ENCODE measurements around the gene VSTM4. TPM values are rescaled to one million over a fixed set of nuclear protein-coding genes. Genes with fewer than 3 reads are reported as not detected.

The VSTM4 gene
- total RNA-seq, 1 experiment from 2014 or later: 0.07 TPM

DNA sequence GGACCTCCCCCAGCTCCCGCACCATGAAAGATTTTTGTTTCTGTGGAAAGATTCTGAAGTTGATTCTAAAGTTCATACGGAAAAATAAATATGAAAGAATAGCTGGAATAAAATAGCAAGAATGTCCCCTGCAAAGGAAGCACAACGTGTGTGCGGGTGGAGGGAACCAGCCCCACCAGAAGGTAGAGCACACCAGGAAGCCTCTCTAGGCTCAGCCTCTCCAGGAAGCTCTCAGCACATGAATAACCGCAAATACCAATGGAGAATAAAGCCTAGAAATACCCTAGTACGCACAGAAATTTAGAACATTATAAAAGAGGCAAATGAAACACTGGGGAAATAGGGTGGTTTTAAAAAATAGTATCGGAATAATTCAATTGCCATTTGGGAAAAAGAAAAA, 43.1 kb upstream of the VSTM4 start:
- Histone ChIP-seq H3K27me3 (ENCODE audit: insufficient read depth, low read length) (peaks cover 73% of the 10 kb centered on the region), H3K27ac (ENCODE audit: low read depth, low read length) (no peak overlapping the region), H3K9ac (ENCODE audit: low read length) (no peak overlapping the region), H3K9me3 (ENCODE audit: control insufficient read depth in 1 of 2, insufficient read depth in 1 of 2, low read depth in 1 of 2, low read length in 2 of 2) (no peaks in the 10 kb centered on the region), H3K4me1 (ENCODE audit: control insufficient read depth in 1 of 2, insufficient read depth in 2 of 2, low read length in 2 of 2) (no peaks in the 10 kb centered on the region), H3K36me3 (ENCODE audit: control insufficient read depth in 1 of 2, insufficient read depth in 2 of 2, low read length in 2 of 2) (no peaks in the 10 kb centered on the region), H3K79me2 (ENCODE audit: insufficient read depth, low read length) (no peaks in the 10 kb centered on the region), H2AFZ (ENCODE audit: low read depth, low read length, poor library complexity, severe bottlenecking) (no peak overlapping the region), H3K4me3 (replicated peaks in 1 of 2; ENCODE audit: low read depth in 1 of 2, low read length in 2 of 2) (no peak overlapping the region), H4K20me1 (ENCODE audit: insufficient read depth) (no peaks in the 10 kb centered on the region; the same call in 1 of the 2 replicates), H3K4me2 (ENCODE audit: low read length) (no peak overlapping the region), H3K9me2 (ENCODE audit: insufficient read depth) (no peaks in the 10 kb centered on the region)
- ATAC-seq (no peak), DNase-seq (ENCODE audit: low read depth, low spot score) (no peak)
- peak; percentile 66; the same call in 1 of the 2 replicates for TF ChIP-seq EZH2 (IDR thresholded peaks at IDR 0.05)
- TF ChIP-seq ELF1 (IDR thresholded peaks at IDR 0.05; ENCODE audit: borderline replicate concordance, low read depth): no peak
- ChIA-PET RAD21 (ENCODE audit: low non-redundant PET in 1 of 2, low total read pairs in 2 of 2, uncharacterized antibody in 2 of 2, unreplicated experiment in 2 of 2) (no interaction called here), POLR2A (no interaction called here), CTCF (no interaction called here)
- intact Hi-C loops (cut with micrococcal nuclease): no loop called here
- no TSS peak for BruUV-seq (replicated peaks)

DNA sequence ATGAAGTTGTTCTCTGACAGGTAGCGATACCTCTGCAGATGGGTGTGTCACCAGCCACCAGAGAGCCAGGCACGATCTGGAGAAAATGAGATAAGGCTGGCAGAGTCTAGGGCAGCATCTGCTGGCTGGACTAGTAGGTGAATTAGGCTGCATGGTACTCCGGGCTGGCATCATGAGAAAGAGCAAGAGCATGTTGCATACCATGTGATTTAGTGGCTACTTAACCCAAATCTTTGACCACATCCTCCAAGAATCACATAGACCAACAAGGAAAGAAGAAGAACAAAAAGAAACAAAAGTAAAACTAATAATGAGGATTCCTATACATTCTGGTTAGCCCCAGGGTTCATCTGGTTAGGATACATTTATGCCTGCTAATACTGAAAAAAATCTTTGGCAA, 41.9 kb upstream of the VSTM4 start:
- Histone ChIP-seq H3K4me3 (replicated peaks in 1 of 2; ENCODE audit: low read depth in 1 of 2, low read length in 2 of 2) (no peak overlapping the region), H3K79me2 (ENCODE audit: insufficient read depth, low read length) (no peaks in the 10 kb centered on the region), H3K9me2 (ENCODE audit: insufficient read depth) (no peaks in the 10 kb centered on the region), H3K9me3 (ENCODE audit: control insufficient read depth in 1 of 2, insufficient read depth in 1 of 2, low read depth in 1 of 2, low read length in 2 of 2) (no peaks in the 10 kb centered on the region), H3K27ac (ENCODE audit: low read depth, low read length) (no peak overlapping the region), H3K4me1 (ENCODE audit: control insufficient read depth in 1 of 2, insufficient read depth in 2 of 2, low read length in 2 of 2) (no peaks in the 10 kb centered on the region), H4K20me1 (ENCODE audit: insufficient read depth) (no peaks in the 10 kb centered on the region; the same call in 1 of the 2 replicates), H3K27me3 (ENCODE audit: insufficient read depth, low read length) (peaks cover 85% of the 10 kb centered on the region), H2AFZ (ENCODE audit: low read depth, low read length, poor library complexity, severe bottlenecking) (no peak overlapping the region), H3K36me3 (ENCODE audit: control insufficient read depth in 1 of 2, insufficient read depth in 2 of 2, low read length in 2 of 2) (no peaks in the 10 kb centered on the region), H3K4me2 (ENCODE audit: low read length) (no peak overlapping the region), H3K9ac (ENCODE audit: low read length) (no peak overlapping the region)
- TF ChIP-seq, protein P1, sequence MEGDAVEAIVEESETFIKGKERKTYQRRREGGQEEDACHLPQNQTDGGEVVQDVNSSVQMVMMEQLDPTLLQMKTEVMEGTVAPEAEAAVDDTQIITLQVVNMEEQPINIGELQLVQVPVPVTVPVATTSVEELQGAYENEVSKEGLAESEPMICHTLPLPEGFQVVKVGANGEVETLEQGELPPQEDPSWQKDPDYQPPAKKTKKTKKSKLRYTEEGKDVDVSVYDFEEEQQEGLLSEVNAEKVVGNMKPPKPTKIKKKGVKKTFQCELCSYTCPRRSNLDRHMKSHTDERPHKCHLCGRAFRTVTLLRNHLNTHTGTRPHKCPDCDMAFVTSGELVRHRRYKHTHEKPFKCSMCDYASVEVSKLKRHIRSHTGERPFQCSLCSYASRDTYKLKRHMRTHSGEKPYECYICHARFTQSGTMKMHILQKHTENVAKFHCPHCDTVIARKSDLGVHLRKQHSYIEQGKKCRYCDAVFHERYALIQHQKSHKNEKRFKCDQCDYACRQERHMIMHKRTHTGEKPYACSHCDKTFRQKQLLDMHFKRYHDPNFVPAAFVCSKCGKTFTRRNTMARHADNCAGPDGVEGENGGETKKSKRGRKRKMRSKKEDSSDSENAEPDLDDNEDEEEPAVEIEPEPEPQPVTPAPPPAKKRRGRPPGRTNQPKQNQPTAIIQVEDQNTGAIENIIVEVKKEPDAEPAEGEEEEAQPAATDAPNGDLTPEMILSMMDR (IDR thresholded peaks at IDR 0.05 in 2 of 3, conservative IDR thresholded peaks at IDR 0.05 in 1 of 3; ENCODE audit: borderline replicate concordance in 1 of 3, insufficient read depth in 1 of 3, low read depth in 2 of 3, low read length in 2 of 3): no peak
- TF ChIP-seq SIN3A (IDR thresholded peaks at IDR 0.05; ENCODE audit: low read depth): no peak
- BruUV-seq (replicated peaks): no TSS peak
- intact Hi-C loops (cut with micrococcal nuclease): no loop called here
- ATAC-seq (no peak), DNase-seq (ENCODE audit: low read depth, low spot score) (no peak)
- ChIA-PET POLR2A (no interaction called here), CTCF (no interaction called here), RAD21 (ENCODE audit: low non-redundant PET in 1 of 2, low total read pairs in 2 of 2, uncharacterized antibody in 2 of 2, unreplicated experiment in 2 of 2) (no interaction called here)
